Measurements from ENCODE around the gene FAM25C.
"Not testable (repeated sequence)": the region's sequence is repeated elsewhere in the genome, so short reads cannot be mapped to it uniquely, and the experiment has no call there.

The FAM25C gene

GRCh38 chr10:47999691-48000090 lies at the start of gene FAM25C:
Gene FAM25C, minus strand, starts transcription at chr10:47999791. Its CDS starts 26 bp downstream, at chr10:47999765.
- FAIRE-seq, result not testable (repeated sequence)

- FAIRE-seq, result not testable (repeated sequence)
Observed at GRCh38 chr10:48044557-48044956, 45.0 kb upstream of the FAM25C start.

GRCh38 chr10:48031390-48031789 lies 31.8 kb upstream of the FAM25C start:
- not testable (repeated sequence) for FAIRE-seq

- not testable (repeated sequence) for FAIRE-seq
Observed at GRCh38 chr10:48002306-48002705, 2.7 kb upstream of the FAM25C start.

- FAIRE-seq, result not testable (repeated sequence)
Observed at GRCh38 chr10:47994045-47994444, 5.5 kb downstream of the FAM25C start.

- FAIRE-seq, result not testable (repeated sequence)
Observed at GRCh38 chr10:47992560-47992959, 7.0 kb downstream of the FAM25C start.

- not testable (repeated sequence) for FAIRE-seq
Observed at GRCh38 chr10:47991706-47992105, 7.9 kb downstream of the FAM25C start.

GRCh38 chr10:47990097-47990496 lies 9.5 kb downstream of the FAM25C start:
- FAIRE-seq, result not testable (repeated sequence)

- FAIRE-seq, result not testable (repeated sequence)
Observed at GRCh38 chr10:47989542-47989950, 10.0 kb downstream of the FAM25C start.

GRCh38 chr10:47988718-47989541 lies 10.7 kb downstream of the FAM25C start:
- not testable (repeated sequence) for FAIRE-seq

- not testable (repeated sequence) for FAIRE-seq
Observed at GRCh38 chr10:47987952-47988351, 11.6 kb downstream of the FAM25C start.

- not testable (repeated sequence) for FAIRE-seq
Observed at GRCh38 chr10:47986413-47987230, 13.0 kb downstream of the FAM25C start.

- not testable (repeated sequence) for FAIRE-seq
Observed at GRCh38 chr10:47975409-47975808, 24.2 kb downstream of the FAM25C start.

GRCh38 chr10:47973131-47973530 lies 26.5 kb downstream of the FAM25C start:
- FAIRE-seq, result not testable (repeated sequence)

GRCh38 chr10:47972077-47972476 lies 27.5 kb downstream of the FAM25C start:
- FAIRE-seq, result not testable (repeated sequence)

- FAIRE-seq, result not testable (repeated sequence)
Observed at GRCh38 chr10:47971598-47971997, 28.0 kb downstream of the FAM25C start.

GRCh38 chr10:47970047-47970446 lies 29.5 kb downstream of the FAM25C start:
- not testable (repeated sequence) for FAIRE-seq

- not testable (repeated sequence) for FAIRE-seq
Observed at GRCh38 chr10:47968988-47969387, 30.6 kb downstream of the FAM25C start.

GRCh38 chr10:47964280-47965063 lies 35.1 kb downstream of the FAM25C start:
- FAIRE-seq, result not testable (repeated sequence)

- FAIRE-seq, result not testable (repeated sequence)
Observed at GRCh38 chr10:47962785-47963184, 36.8 kb downstream of the FAM25C start.

- not testable (repeated sequence) for FAIRE-seq
Observed at GRCh38 chr10:47960699-47961098, 38.9 kb downstream of the FAM25C start.

GRCh38 chr10:47959677-47960076 lies 39.9 kb downstream of the FAM25C start:
- not testable (repeated sequence) for FAIRE-seq
